Endothelial cell of umbilical vein (primary cell): ENCODE measurements around the gene LRRC27. TPM values are rescaled to one million over a fixed set of nuclear protein-coding genes. Genes with fewer than 3 reads are reported as not detected.

Experiments used
- BruUV-seq: library from RNA; stranded (reverse); fragments of 400-500 nt; replicated peaks from 2 replicates; lab custom pipeline; 2021; lab: Mats Ljungman, UMichigan
- CTCF ChIA-PET: fragments of 300-600, 350-600 bp; sonication (Branson Sonifier 250); formaldehyde crosslinking; loops from one replicate; lab custom pipeline; 2021; ENCODE audit warnings: antibody characterized with exemption, inconsistent platforms; lab: Charles Lee
- POLR2A ChIA-PET: fragments of 300-600, 350-600 bp; sonication (Branson Sonifier 250); formaldehyde crosslinking; loops from one replicate; lab custom pipeline; 2021; ENCODE audit warnings: antibody characterized with exemption, inconsistent platforms; lab: Charles Lee
- DNase-seq: peaks from one replicate; pipeline ENCODE4 v3.0.0-alpha.2; 2011; ENCODE audit warnings: low read depth, low spot score
- FAIRE-seq: peaks from 2 replicates; lab custom pipeline; 2011; peaks lifted over from hg19 to GRCh38; lab: Jason Lieb, UNC
- H2AFZ ChIP-seq: 2 replicates; pipeline ENCODE4 v1.6.0; 2012; ENCODE audit warnings: low read depth, low read length, control low read depth, inconsistent platforms
- H3K27ac ChIP-seq: 2 replicates; pipeline ENCODE4 v1.5.1; 2011; ENCODE audit warnings: low read depth, mild to moderate bottlenecking, control low read depth, low read length, moderate library complexity; ENCODE audit not compliant: insufficient read depth
- H3K27me3 ChIP-seq, 2 experiments: 2 replicates each; pipeline versions ENCODE4 v1.6.0 to v1.6.1; 2011; ENCODE audit warnings: low read length in 2 of 2, mixed read lengths in 1 of 2; ENCODE audit not compliant: control insufficient read depth in 2 of 2, insufficient read depth in 2 of 2
- H3K36me3 ChIP-seq, 2 experiments: 2 replicates in 1 of 2; 3 replicates in 1 of 2; pipeline ENCODE4 v1.5.1; 2011; ENCODE audit warnings: low read length in 2 of 2, mild to moderate bottlenecking in 1 of 2, moderate library complexity in 1 of 2; ENCODE audit not compliant: control insufficient read depth in 2 of 2, insufficient read depth in 2 of 2; ENCODE audit errors: extremely low read depth in 1 of 2
- H3K4me1 ChIP-seq: 3 replicates; pipeline ENCODE4 v1.5.1; 2011; ENCODE audit warnings: mild to moderate bottlenecking, low read length; ENCODE audit not compliant: control insufficient read depth, insufficient read depth; ENCODE audit errors: extremely low read depth
- H3K4me2 ChIP-seq: 2 replicates; pipeline ENCODE4 v1.6.1; 2011; ENCODE audit warnings: low read length, control low read depth, mixed read lengths; ENCODE audit not compliant: insufficient read depth
- H3K4me3 ChIP-seq, 3 experiments: fragments of 200-600 bp in 1 of 3; sonication (generic), shearing (Covaris generic) in 1 of 3; replicated peaks in 1 of 3; 2 replicates each; pipeline ENCODE4 v1.5.1; 2011 to 2016; ENCODE audit warnings: control low read depth in 3 of 3, low read length in 3 of 3, mild to moderate bottlenecking in 2 of 3, inconsistent platforms in 1 of 3, low read depth in 1 of 3, moderate library complexity in 1 of 3; ENCODE audit not compliant: insufficient read depth in 1 of 3
- H3K79me2 ChIP-seq: 2 replicates; pipeline ENCODE4 v1.6.0; 2012; ENCODE audit warnings: low read length, inconsistent platforms; ENCODE audit not compliant: control insufficient read depth, insufficient read depth
- H3K9ac ChIP-seq: replicated peaks from 2 replicates; pipeline ENCODE3; 2011; ENCODE audit warnings: low read length, control low read depth; ENCODE audit not compliant: insufficient read depth; ENCODE audit errors: extremely low read depth
- H3K9me1 ChIP-seq: replicated peaks from 3 replicates; pipeline ENCODE4 v1.6.0; 2011; ENCODE audit warnings: mild to moderate bottlenecking, low read length; ENCODE audit not compliant: control insufficient read depth, insufficient read depth; ENCODE audit errors: extremely low read depth
- H3K9me3 ChIP-seq: replicated peaks from 2 replicates; pipeline ENCODE4 v1.5.1; 2012; ENCODE audit warnings: low read length, inconsistent platforms; ENCODE audit not compliant: control insufficient read depth, insufficient read depth
- H4K20me1 ChIP-seq: replicated peaks from 2 replicates; pipeline ENCODE3; 2011; ENCODE audit warnings: mild to moderate bottlenecking, low read length; ENCODE audit not compliant: control insufficient read depth, insufficient read depth; ENCODE audit errors: extremely low read depth
- EZH2 ChIP-seq: IDR thresholded peaks from 2 replicates; pipeline ENCODE4 v1.6.1; 2012; ENCODE audit warnings: borderline replicate concordance, low read depth, mild to moderate bottlenecking, moderate library complexity, low read length, inconsistent platforms; ENCODE audit not compliant: severe bottlenecking
- FOS ChIP-seq: IDR thresholded peaks from 2 replicates; pipeline ENCODE4 v1.6.1; 2011; ENCODE audit warnings: mild to moderate bottlenecking, low read length, moderate library complexity, borderline replicate concordance; ENCODE audit not compliant: insufficient read depth
- GATA2 ChIP-seq: IDR thresholded peaks from 2 replicates; pipeline ENCODE4 v1.7.0; 2011; ENCODE audit warnings: low read depth, mild to moderate bottlenecking, moderate library complexity, mixed read lengths, low read length; ENCODE audit not compliant: insufficient read length, insufficient read depth
- JUN ChIP-seq: IDR thresholded peaks from 2 replicates; pipeline ENCODE4 v1.6.1; 2011; ENCODE audit warnings: borderline replicate concordance, low read depth; ENCODE audit not compliant: insufficient read length, insufficient read depth
- MYC ChIP-seq: IDR thresholded peaks from one replicate; pipeline ENCODE4 v1.6.1; 2011; ENCODE audit warnings: mild to moderate bottlenecking, low read depth, low read length
- POLR2A ChIP-seq: IDR thresholded peaks from 2 replicates; pipeline ENCODE4 v1.6.1; 2012; ENCODE audit warnings: low read depth, mild to moderate bottlenecking, control low read depth, low read length
- POLR2AphosphoS5 ChIP-seq: IDR thresholded peaks from 2 replicates; pipeline ENCODE4 v1.6.1; 2012; ENCODE audit warnings: low read depth, mild to moderate bottlenecking, control low read depth, low read length, moderate library complexity; ENCODE audit not compliant: insufficient read depth
- dilution Hi-C: fragments of 300-500 bp; cut with MboI; formaldehyde crosslinking; loops from one replicate; pipeline ENCODE4 v1.15.0; 2019; ENCODE audit warnings: low sequenced_read_pairs; ENCODE audit not compliant: extremely low pct_ligation_motif_present
- intact Hi-C: fragments of 100-400 bp; cut with micrococcal nuclease; formaldehyde crosslinking; loops from one replicate; pipeline ENCODE4 v1.10.0; 2022
- polyA plus RNA-seq, 4 experiments: library from polyadenylated mRNA; depleted of rRNA in 3 of 4; stranded (reverse) in 3 of 4; unstranded in 1 of 4; fragments of >200 nt; gene quantifications; 2 replicates each; pipeline versions ENCODE4 v1.2.1 to v1.2.3, GENCODE V29; 2011 to 2012; ENCODE audit warnings: missing spikeins in 1 of 4
- total RNA-seq: library from RNA; stranded (reverse); gene quantifications from 2 replicates; pipeline ENCODE4 v1.2.3, GENCODE V29; 2021
- TF ChIP-seq, protein P1 (sequence below), 2 donors: IDR thresholded peaks; 1 replicate in 1 of 2; 2 replicates in 1 of 2; pipeline ENCODE4 v1.5.1; 2011; ENCODE audit warnings: low read length in 2 of 2, mild to moderate bottlenecking in 2 of 2, moderate library complexity in 2 of 2, control low read depth in 1 of 2, inconsistent platforms in 1 of 2, low read depth in 1 of 2; ENCODE audit not compliant: insufficient read depth in 1 of 2; ENCODE audit errors: extremely low read depth in 1 of 2
- TF ChIP-seq, protein P2 (sequence below): IDR thresholded peaks from 2 replicates; pipeline ENCODE4 v1.6.1; 2011; ENCODE audit not compliant: insufficient read depth, insufficient read length

LRRC27 gene
- total and polyA plus RNA-seq, 2 donors (not counting 3 experiments of a cell fraction or from before 2014, with no cell fraction given): 8.3 to 13.6 TPM

DNA sequence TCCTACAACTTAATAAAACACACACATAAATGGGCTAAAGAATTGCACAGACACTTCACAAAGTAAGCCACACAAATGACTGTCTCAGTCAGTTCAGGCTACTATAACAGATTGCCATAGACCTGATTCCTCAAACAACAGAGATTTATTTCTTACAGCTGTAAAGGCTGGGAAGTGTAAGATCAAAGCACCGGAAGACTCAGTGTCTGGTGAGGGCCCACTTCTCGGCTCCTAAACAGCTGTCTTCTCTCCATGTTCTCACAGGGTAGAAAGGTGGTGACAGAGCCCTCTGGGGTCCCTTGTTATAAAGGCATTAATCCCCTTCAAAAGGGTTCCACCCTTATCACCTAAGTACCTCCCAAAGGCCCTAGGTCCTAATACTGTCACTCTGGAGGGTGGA, 42.6 kb upstream of the LRRC27 start:
- no peak overlapping the region for H3K4me2 ChIP-seq
- TF ChIP-seq EZH2: no peak
- TF ChIP-seq JUN: no peak
- no peaks in the 10 kb centered on the region for H3K79me2 ChIP-seq
- no peak for FAIRE-seq
- intact Hi-C loops: no loop called here
- H3K9me1 ChIP-seq: no peaks in the 10 kb centered on the region
- H4K20me1 ChIP-seq: no peaks in the 10 kb centered on the region
- no peaks in the 10 kb centered on the region for H3K9me3 ChIP-seq
- peaks cover 0 to 4% of the 10 kb centered on the region in 2 experiments for H3K27me3 ChIP-seq
- ChIA-PET POLR2A (no interaction called here), CTCF (no interaction called here)
- no TSS peak for BruUV-seq
- no peak overlapping the region for H3K27ac ChIP-seq
- no peaks in the 10 kb centered on the region for H3K36me3 ChIP-seq
- H2AFZ ChIP-seq: no peak overlapping the region
- no peak overlapping the region for H3K9ac ChIP-seq
- dilution Hi-C loops: no loop called here
- no peak for DNase-seq
- no peaks in the 10 kb centered on the region for H3K4me1 ChIP-seq
- H3K4me3 ChIP-seq: no peak overlapping the region

DNA sequence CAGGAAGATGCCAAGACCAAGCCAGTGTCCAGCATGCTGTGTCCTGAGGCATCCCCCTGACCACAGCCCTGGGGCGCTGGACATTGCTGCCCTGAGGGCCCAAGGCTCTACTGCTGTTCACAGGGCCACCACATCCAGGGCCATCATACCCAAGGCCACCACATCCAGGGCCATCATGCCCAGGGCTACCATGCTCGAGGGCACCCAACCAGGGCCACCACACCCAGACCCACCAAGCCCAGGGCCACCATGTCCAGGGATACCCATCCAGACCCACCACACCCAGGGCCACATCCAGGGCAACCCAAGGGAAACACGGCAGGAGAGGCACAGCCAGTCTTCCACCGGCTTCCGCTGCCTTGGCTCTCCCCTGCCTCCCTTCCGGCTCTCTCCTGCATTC, 41.4 kb upstream of the LRRC27 start:
- FAIRE-seq (no peak), DNase-seq (no peak)
- no peaks in the 10 kb centered on the region for H3K36me3 ChIP-seq
- H3K79me2 ChIP-seq: no peaks in the 10 kb centered on the region
- no peaks in the 10 kb centered on the region for H4K20me1 ChIP-seq
- no peaks in the 10 kb centered on the region for H3K9me1 ChIP-seq
- no peak overlapping the region for H3K9ac ChIP-seq
- no peak overlapping the region for H3K4me3 ChIP-seq
- no peaks in the 10 kb centered on the region for H3K4me1 ChIP-seq
- dilution Hi-C loops (no loop called here), intact Hi-C loops (no loop called here)
- TF ChIP-seq MYC (no peak), FOS (no peak), JUN (no peak), GATA2 (no peak), POLR2AphosphoS5 (no peak), EZH2 (no peak), POLR2A (no peak)
- TF ChIP-seq, protein P1, sequence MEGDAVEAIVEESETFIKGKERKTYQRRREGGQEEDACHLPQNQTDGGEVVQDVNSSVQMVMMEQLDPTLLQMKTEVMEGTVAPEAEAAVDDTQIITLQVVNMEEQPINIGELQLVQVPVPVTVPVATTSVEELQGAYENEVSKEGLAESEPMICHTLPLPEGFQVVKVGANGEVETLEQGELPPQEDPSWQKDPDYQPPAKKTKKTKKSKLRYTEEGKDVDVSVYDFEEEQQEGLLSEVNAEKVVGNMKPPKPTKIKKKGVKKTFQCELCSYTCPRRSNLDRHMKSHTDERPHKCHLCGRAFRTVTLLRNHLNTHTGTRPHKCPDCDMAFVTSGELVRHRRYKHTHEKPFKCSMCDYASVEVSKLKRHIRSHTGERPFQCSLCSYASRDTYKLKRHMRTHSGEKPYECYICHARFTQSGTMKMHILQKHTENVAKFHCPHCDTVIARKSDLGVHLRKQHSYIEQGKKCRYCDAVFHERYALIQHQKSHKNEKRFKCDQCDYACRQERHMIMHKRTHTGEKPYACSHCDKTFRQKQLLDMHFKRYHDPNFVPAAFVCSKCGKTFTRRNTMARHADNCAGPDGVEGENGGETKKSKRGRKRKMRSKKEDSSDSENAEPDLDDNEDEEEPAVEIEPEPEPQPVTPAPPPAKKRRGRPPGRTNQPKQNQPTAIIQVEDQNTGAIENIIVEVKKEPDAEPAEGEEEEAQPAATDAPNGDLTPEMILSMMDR (IDR thresholded peaks at IDR 0.05; ENCODE audit: extremely low read depth in 1 of 2, insufficient read depth in 1 of 2, low read depth in 1 of 2, low read length in 2 of 2): no peak
- TF ChIP-seq, protein P2, sequence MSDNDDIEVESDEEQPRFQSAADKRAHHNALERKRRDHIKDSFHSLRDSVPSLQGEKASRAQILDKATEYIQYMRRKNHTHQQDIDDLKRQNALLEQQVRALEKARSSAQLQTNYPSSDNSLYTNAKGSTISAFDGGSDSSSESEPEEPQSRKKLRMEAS: no peak
- no peaks in the 10 kb centered on the region for H3K9me3 ChIP-seq
- ChIA-PET POLR2A (no interaction called here), CTCF (no interaction called here)
- no peak overlapping the region for H3K27ac ChIP-seq
- H3K4me2 ChIP-seq: no peak overlapping the region
- H3K27me3 ChIP-seq: peaks cover 0 to 4% of the 10 kb centered on the region in 2 experiments
- no TSS peak for BruUV-seq
- H2AFZ ChIP-seq: no peak overlapping the region
